K562 (cell line): ENCODE data around the gene CHRNE. TPM values are rescaled to one million over a fixed set of nuclear protein-coding genes. Genes with fewer than 3 reads are reported as not detected.

Experiments used
- polyA plus RNA-seq, 8 experiments: library from polyadenylated mRNA; depleted of rRNA in 4 of 8; stranded (reverse) in 5 of 8; unstranded in 3 of 8; fragments of >200 nt; fragmentation: Nextera tagmentation in 2 of 8; fragmentation: Illumina TruSeq in 1 of 8; extraction: Ambion mirVana in 2 of 8; extraction: Trizol in 1 of 8; gene quantifications; 2 replicates each; pipeline versions ENCODE4 v1.2.1 to v1.2.3, GENCODE V29; 2011 to 2014; ENCODE audit warnings: inconsistent platforms in 1 of 8, missing spikeins in 1 of 8
- total RNA-seq, 7 experiments: library from RNA; depleted of rRNA in 6 of 7; stranded (reverse); fragments of >200 nt in 6 of 7; fragmentation: Illumina TruSeq in 2 of 7; extraction: Trizol in 2 of 7; gene quantifications; 2 replicates each; pipeline versions ENCODE4 v1.2.1 to v1.2.3, GENCODE V29; 2011 to 2021; ENCODE audit warnings: low replicate concordance in 1 of 7
- TF ChIP-seq, protein P1 (sequence below), 2 experiments: fragments of 450-650 bp in 1 of 2; sonication (generic) in 1 of 2; formaldehyde crosslinking in 1 of 2; IDR thresholded peaks; 2 replicates each; pipeline versions ENCODE4 v1.7.1 to v1.9.0; 2016 to 2022; ENCODE audit warnings: inconsistent platforms in 1 of 2, mild to moderate bottlenecking in 1 of 2, missing genetic modification reagents in 1 of 2

The CHRNE gene
- total and polyA plus RNA-seq, 9 of the 15 experiments (the other 6 are each of a cell fraction or from before 2014, with no cell fraction given), result not detected

DNA sequence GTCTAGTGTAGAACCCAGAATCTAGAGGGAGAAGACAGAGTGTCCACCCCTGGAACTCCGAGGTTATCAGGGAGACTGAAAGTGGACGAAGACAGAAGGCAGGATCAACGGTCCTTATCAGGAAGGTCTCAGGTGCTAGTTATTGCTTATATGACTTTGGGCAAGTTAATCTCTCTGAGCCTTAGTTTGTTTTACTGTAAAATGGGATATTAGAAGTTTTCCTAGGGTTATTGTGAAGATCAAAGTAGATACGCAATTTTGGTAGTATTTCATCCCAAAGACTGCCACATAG lies 38.4 kb upstream of the CHRNE start (continued):
- TF ChIP-seq, protein P1, sequence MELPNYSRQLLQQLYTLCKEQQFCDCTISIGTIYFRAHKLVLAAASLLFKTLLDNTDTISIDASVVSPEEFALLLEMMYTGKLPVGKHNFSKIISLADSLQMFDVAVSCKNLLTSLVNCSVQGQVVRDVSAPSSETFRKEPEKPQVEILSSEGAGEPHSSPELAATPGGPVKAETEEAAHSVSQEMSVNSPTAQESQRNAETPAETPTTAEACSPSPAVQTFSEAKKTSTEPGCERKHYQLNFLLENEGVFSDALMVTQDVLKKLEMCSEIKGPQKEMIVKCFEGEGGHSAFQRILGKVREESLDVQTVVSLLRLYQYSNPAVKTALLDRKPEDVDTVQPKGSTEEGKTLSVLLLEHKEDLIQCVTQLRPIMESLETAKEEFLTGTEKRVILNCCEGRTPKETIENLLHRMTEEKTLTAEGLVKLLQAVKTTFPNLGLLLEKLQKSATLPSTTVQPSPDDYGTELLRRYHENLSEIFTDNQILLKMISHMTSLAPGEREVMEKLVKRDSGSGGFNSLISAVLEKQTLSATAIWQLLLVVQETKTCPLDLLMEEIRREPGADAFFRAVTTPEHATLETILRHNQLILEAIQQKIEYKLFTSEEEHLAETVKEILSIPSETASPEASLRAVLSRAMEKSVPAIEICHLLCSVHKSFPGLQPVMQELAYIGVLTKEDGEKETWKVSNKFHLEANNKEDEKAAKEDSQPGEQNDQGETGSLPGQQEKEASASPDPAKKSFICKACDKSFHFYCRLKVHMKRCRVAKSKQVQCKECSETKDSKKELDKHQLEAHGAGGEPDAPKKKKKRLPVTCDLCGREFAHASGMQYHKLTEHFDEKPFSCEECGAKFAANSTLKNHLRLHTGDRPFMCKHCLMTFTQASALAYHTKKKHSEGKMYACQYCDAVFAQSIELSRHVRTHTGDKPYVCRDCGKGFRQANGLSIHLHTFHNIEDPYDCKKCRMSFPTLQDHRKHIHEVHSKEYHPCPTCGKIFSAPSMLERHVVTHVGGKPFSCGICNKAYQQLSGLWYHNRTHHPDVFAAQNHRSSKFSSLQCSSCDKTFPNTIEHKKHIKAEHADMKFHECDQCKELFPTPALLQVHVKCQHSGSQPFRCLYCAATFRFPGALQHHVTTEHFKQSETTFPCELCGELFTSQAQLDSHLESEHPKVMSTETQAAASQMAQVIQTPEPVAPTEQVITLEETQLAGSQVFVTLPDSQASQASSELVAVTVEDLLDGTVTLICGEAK (IDR thresholded peaks at IDR 0.05), result no peak
- TF ChIP-seq, protein P1 (CRISPR knock-in tag; IDR thresholded peaks at IDR 0.05), result no peak
- TF ChIP-seq, all 486 proteins: peak for 8
